Stomach (tissue), 9 donors: Measurements from ENCODE around the gene KIAA2012. TPM values are rescaled to one million over a fixed set of nuclear protein-coding genes. Genes with fewer than 3 reads are reported as not detected.

ENCODE experiments used
- DNase-seq, 2 donors: peaks; one replicate each; pipeline versions ENCODE4 v3.0.0 to v3.0.0-alpha.2; 2013 to 2019
- H3K27ac ChIP-seq, 5 donors: fragments of 200-600 bp in 4 of 5; sonication (generic) in 4 of 5; one replicate each; pipeline ENCODE4 v1.5.1; 2013 to 2019; ENCODE audit warnings: mild to moderate bottlenecking in 1 of 5, moderate library complexity in 1 of 5
- H3K27me3 ChIP-seq, 3 donors: fragments of 200-600 bp; sonication (generic); one replicate each; pipeline ENCODE4 v1.5.1; 2017 to 2019; ENCODE audit warnings: mixed run types in 1 of 3
- H3K36me3 ChIP-seq, 4 donors: fragments of 200-600 bp; sonication (generic); 1 replicate in 3 of 4; 2 replicates in 1 of 4; pipeline ENCODE4 v1.5.1; 2016 to 2019
- H3K4me1 ChIP-seq, 4 donors: fragments of 200-600 bp; sonication (generic); one replicate each; pipeline ENCODE4 v1.5.1; 2016 to 2019
- H3K4me3 ChIP-seq, 4 donors: fragments of 200-600 bp; sonication (generic) in 3 of 4; one replicate each; pipeline ENCODE4 v1.5.1; 2016 to 2019; ENCODE audit warnings: mild to moderate bottlenecking in 1 of 4
- H3K9me3 ChIP-seq, 4 donors: fragments of 200-600 bp; sonication (generic); one replicate each; pipeline ENCODE4 v1.5.1; 2016 to 2019
- EP300 ChIP-seq: sonication (generic); formaldehyde crosslinking; IDR thresholded peaks from one replicate; pipeline ENCODE4 v1.6.1; 2017; ENCODE audit warnings: antibody characterized with exemption
- POLR2A ChIP-seq, 4 donors: fragments of 450-650 bp; IDR thresholded peaks; one replicate each; pipeline ENCODE4 v1.6.1; 2016; ENCODE audit warnings: antibody characterized with exemption in 4 of 4, control low read depth in 2 of 4, mild to moderate bottlenecking in 1 of 4, moderate library complexity in 1 of 4
- POLR2AphosphoS5 ChIP-seq, 3 donors: sonication (generic); formaldehyde crosslinking; IDR thresholded peaks; one replicate each; pipeline ENCODE4 v1.6.1; 2016; ENCODE audit warnings: antibody characterized with exemption in 3 of 3
- WGBS, 5 donors: extraction: QIAGEN DNeasy Blood & Tissue Kit in 3 of 5; methylation state at CpG; one replicate each; pipeline versions ENCODE4 v1.1.5 to v1.1.7; 2013 to 2018; 5-methylcytosine and 5-hydroxymethylcytosine counted together
- intact Hi-C: fragments of 100-400 bp; cut with DNase I; formaldehyde crosslinking; loops from one replicate; pipeline ENCODE4 v1.15.1; 2023; ENCODE audit warnings: low total_unique reads
- polyA plus RNA-seq, 3 donors: library from polyadenylated mRNA; stranded (reverse); fragments of 200-250 nt; gene quantifications; one replicate each; pipeline ENCODE4 v1.2.3, GENCODE V29; 2013
- total RNA-seq, 5 donors: library from RNA; depleted of rRNA; stranded (reverse); fragments of >200 nt; gene quantifications; one replicate each; pipeline versions ENCODE4 v1.1.0 to v1.2.3, GENCODE V29; 2014 to 2016
- TF ChIP-seq, protein P1 (sequence below), 7 experiments: fragments of 450-650 bp in 4 of 7; fragments of 200-600 bp in 3 of 7; sonication (generic) in 3 of 7; IDR thresholded peaks; one replicate each; pipeline ENCODE4 v1.5.1; 2016 to 2019; ENCODE audit warnings: antibody characterized with exemption in 7 of 7, control low read depth in 2 of 7, mild to moderate bottlenecking in 1 of 7
- donor health status: healthy with polysubstance abuse.
- donor health status: Bipolar disorder and iron deficiency.
- donor health status: healthy.

Gene KIAA2012
- total and polyA plus RNA-seq, 8 donors, result 0.03 to 0.18 TPM; not detected in 6

DNA sequence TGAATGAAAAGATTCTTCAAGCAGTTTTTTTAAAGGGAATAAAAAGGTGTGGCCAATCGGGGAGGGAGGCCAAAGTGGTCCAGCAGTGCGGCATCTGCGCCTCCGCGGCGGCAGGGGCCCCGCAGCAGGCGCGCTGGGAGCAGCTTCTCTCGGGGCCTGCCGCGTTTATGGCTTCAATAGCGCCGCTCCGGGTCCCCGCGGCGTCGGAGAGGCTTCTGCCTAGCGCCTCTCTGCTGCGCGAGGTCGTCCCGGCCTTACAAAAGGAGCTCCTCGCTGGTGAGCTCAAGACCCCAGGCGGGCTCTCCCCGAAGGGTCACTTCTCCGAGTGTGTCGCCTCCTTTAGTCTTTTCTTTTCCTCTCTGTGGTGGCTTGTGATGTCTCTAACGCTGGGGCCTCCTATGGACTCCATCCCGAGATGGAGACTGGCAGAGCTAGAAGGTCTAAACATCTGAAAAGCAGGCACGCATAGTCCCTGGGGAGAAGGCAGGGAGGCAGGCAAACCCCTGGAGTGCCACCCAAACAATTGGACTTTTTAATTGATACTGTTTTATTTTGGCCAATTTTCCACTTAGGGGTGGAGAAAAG lies 98.3 kb downstream of the KIAA2012 start:
- no peak overlapping the region for H3K27ac ChIP-seq
- intact Hi-C loops, result no loop called here
- H3K36me3 ChIP-seq, result no peaks in the 10 kb centered on the region
- H3K27me3 ChIP-seq, result peaks cover 0 to 11% (median 0%) of the 10 kb centered on the region in 3 donors
- H3K9me3 ChIP-seq, result no peaks in the 10 kb centered on the region
- TF ChIP-seq POLR2AphosphoS5 (IDR thresholded peaks at IDR 0.05) (no peak), EP300 (no peak), POLR2A (IDR thresholded peaks at IDR 0.05) (no peak)
- TF ChIP-seq, protein P1, sequence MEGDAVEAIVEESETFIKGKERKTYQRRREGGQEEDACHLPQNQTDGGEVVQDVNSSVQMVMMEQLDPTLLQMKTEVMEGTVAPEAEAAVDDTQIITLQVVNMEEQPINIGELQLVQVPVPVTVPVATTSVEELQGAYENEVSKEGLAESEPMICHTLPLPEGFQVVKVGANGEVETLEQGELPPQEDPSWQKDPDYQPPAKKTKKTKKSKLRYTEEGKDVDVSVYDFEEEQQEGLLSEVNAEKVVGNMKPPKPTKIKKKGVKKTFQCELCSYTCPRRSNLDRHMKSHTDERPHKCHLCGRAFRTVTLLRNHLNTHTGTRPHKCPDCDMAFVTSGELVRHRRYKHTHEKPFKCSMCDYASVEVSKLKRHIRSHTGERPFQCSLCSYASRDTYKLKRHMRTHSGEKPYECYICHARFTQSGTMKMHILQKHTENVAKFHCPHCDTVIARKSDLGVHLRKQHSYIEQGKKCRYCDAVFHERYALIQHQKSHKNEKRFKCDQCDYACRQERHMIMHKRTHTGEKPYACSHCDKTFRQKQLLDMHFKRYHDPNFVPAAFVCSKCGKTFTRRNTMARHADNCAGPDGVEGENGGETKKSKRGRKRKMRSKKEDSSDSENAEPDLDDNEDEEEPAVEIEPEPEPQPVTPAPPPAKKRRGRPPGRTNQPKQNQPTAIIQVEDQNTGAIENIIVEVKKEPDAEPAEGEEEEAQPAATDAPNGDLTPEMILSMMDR (IDR thresholded peaks at IDR 0.05), result no peak
- peaks cover 7 to 20% (median 10%) of the 10 kb centered on the region in 4 donors for H3K4me1 ChIP-seq
- peak in 1 of 2 donors; percentile 58 for DNase-seq
- WGBS, 5 donors, result 22 to 47% (median 31%) methylated on average over 11 to 32 of the region's 32 CpGs
- peak overlapping the region; percentile 17 to 29 (median 22) for H3K4me3 ChIP-seq

DNA sequence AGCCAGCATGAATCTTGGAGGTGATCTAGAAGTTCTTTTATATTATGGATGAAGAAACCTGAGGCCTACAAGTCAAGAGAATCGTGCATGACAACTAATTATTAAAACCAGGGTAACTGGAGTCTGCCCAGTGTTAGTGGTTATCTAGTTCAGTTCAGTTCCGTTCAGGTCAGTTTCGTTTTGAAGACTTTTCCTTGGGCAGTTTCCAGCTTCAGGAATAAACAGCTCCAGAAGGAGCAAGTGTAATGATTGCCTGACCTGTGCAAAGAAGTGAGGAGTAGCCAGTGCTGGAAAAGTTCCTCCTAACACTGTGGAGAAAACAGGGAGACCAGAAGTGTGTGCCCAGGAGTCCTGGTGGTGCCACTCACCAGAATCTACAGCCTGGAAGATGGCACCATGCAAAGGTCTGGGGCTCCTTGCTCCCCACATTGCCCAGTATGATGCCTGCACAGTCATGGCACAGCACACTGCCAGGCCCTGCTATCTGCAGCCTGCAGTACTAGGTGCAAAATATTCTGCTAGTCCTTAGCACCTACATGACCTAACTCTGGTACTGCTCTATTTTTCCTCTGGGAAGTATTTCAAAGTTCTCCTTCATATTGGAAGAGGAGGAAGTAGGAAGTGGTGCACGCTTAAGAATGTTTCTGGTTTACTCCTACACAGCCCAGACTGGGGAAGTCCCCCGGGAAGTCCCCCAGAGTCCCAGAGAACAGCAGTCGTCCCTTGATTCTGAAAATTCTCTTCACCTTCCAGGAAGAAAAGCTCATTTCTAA lies 99.6 kb downstream of the KIAA2012 start:
- WGBS, 5 donors, result 21 to 42% (median 32%) methylated on average over 6 of the region's 6 CpGs
- no peaks in the 10 kb centered on the region for H3K9me3 ChIP-seq
- H3K4me3 ChIP-seq, result no peak overlapping the region
- no peak for DNase-seq
- TF ChIP-seq EP300 (no peak), POLR2A (IDR thresholded peaks at IDR 0.05) (no peak), POLR2AphosphoS5 (IDR thresholded peaks at IDR 0.05) (no peak)
- TF ChIP-seq, protein P1 (IDR thresholded peaks at IDR 0.05), result no peak
- H3K36me3 ChIP-seq, result no peaks in the 10 kb centered on the region
- peaks cover 7 to 20% (median 10%) of the 10 kb centered on the region in 4 donors for H3K4me1 ChIP-seq
- peak overlapping the region in 2 of 5 donors; percentile 40 to 43 for H3K27ac ChIP-seq
- peaks cover 0 to 11% (median 0%) of the 10 kb centered on the region in 3 donors for H3K27me3 ChIP-seq
- intact Hi-C loops, result no loop called here

DNA sequence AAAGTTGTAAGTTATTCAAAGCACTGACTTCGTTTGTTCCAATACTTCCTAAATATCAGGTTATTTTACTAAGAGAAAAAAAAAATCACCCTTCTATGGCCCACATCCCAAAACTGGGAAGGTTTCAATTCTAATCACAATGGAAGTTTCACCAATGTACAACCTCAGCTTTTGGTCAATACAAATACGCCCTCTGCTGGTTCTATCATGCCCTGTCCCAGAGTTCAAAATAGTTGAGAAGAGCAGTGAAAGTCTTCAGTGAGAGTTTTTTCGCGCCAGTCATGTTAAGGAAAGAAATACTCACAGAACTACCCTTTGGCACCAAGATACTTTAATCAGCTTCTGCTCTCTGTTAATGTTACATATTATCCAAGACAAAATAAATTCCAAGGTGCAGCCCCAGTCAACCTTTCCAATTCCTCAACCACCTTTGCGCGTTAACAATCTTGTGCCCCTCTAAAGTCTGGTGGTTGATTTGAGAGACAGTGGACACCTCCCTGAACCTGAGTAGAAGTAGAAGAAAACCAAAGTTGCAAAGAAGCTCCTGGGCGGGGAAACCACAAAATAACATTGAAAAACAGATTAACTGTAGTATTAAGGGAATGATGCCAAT lies 105.4 kb downstream of the KIAA2012 start:
- 38 to 50% (median 41%) methylated on average over 7 of the region's 7 CpGs for WGBS, 5 donors
- Histone ChIP-seq H3K4me3 (no peak overlapping the region), H3K27ac (no peak overlapping the region), H3K27me3 (no peaks in the 10 kb centered on the region), H3K36me3 (no peaks in the 10 kb centered on the region), H3K9me3 (no peaks in the 10 kb centered on the region), H3K4me1 (no peaks in the 10 kb centered on the region)
- intact Hi-C loops, result loop anchor here (5.0 kb wide), 1 partner anchor 141 kb away; no protein-coding TSS in a partner anchor
- peak in 1 of 3 donors; percentile 23 for TF ChIP-seq POLR2AphosphoS5 (IDR thresholded peaks at IDR 0.05)
- TF ChIP-seq, protein P1 (IDR thresholded peaks at IDR 0.05), result peak in 5 of 7 experiments; percentile 66 to 85 (median 81)
- TF ChIP-seq EP300, result no peak
- no peak for TF ChIP-seq POLR2A (IDR thresholded peaks at IDR 0.05)
- peak; percentile 55 to 85 for DNase-seq

DNA sequence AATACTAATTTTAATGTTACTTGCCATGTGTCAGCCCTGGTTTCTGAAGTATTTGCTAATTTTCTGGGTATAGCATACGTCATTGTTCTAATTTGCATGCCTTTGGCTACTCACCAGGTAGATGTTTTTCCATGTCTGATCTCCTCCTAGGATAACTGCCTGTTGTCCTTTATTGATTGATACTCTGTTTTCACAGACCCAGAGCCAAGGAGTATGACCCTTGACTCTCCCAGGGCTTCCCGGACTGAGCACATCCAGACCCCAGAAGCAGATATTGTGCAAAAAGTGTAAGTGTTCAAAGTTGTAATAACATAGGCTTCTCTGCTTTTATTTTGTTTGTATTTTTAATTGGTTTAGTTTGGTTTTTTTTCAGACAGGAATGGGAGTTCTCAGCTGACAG lies 111.5 kb downstream of the KIAA2012 start:
- Histone ChIP-seq H3K4me1 (no peaks in the 10 kb centered on the region), H3K9me3 (no peaks in the 10 kb centered on the region), H3K36me3 (no peaks in the 10 kb centered on the region), H3K27ac (no peak overlapping the region), H3K4me3 (no peak overlapping the region), H3K27me3 (no peaks in the 10 kb centered on the region)
- intact Hi-C loops, result loop anchor here (5.0 kb wide), 1 partner anchor 322 kb away; no protein-coding TSS in a partner anchor
- WGBS, 5 donors, result 77 to 90% (median 82%) methylated on average over 2 of the region's 2 CpGs
- DNase-seq, result no peak
- TF ChIP-seq POLR2AphosphoS5 (IDR thresholded peaks at IDR 0.05) (no peak), EP300 (no peak), POLR2A (IDR thresholded peaks at IDR 0.05) (no peak)
- TF ChIP-seq, protein P1 (IDR thresholded peaks at IDR 0.05), result no peak
